Type B pancreatic cell (in vitro differentiated cells): ENCODE measurements around the gene CATSPERE. TPM values are rescaled to one million over a fixed set of nuclear protein-coding genes. Genes with fewer than 3 reads are reported as not detected.

Experiments
- DNase-seq: peaks from one replicate; pipeline ENCODE4 v3.0.0; 2021; ENCODE audit warnings: mixed read lengths; ENCODE audit not compliant: unreplicated experiment; ENCODE audit errors: extremely low spot score
- H3K27ac Mint-ChIP-seq: 2 replicates; pipeline ENCODE4 v1.8.0; 2021; ENCODE audit warnings: mild to moderate bottlenecking, mixed read lengths
- H3K27me3 Mint-ChIP-seq: 2 replicates; pipeline ENCODE4 v1.8.0; 2021; ENCODE audit warnings: mixed read lengths
- H3K36me3 Mint-ChIP-seq: 2 replicates; pipeline ENCODE4 v1.8.0; 2021; ENCODE audit warnings: mixed read lengths
- H3K4me1 Mint-ChIP-seq: one replicate; pipeline ENCODE4 v1.8.0; 2021; ENCODE audit warnings: mixed read lengths; ENCODE audit not compliant: unreplicated experiment
- H3K4me3 Mint-ChIP-seq: 2 replicates; pipeline ENCODE4 v1.8.0; 2021; ENCODE audit warnings: mild to moderate bottlenecking, mixed read lengths
- H3K9me3 Mint-ChIP-seq: 2 replicates; pipeline ENCODE4 v1.8.0; 2021; ENCODE audit warnings: mixed read lengths
- total RNA-seq: library from RNA; stranded (reverse); gene quantifications from 2 replicates; pipeline ENCODE4 v1.2.1, GENCODE V29; 2021; ENCODE audit warnings: low replicate concordance
- TF ChIP-seq, protein P1 (sequence below): fragments of 200-600 bp; sonication (generic); conservative IDR thresholded peaks from 2 replicates; pipeline ENCODE4 v1.5.0; 2021; ENCODE audit warnings: antibody characterized with exemption, mild to moderate bottlenecking

The CATSPERE gene
- total RNA-seq, 1 donor from 2014 or later: 1.1 TPM

GRCh38 chr1:244626709-244627108 is 165.6 kb downstream of the CATSPERE start:
- H3K9me3 Mint-ChIP-seq: peaks cover 9% of the 10 kb centered on the region
- no peaks in the 10 kb centered on the region for H3K36me3 Mint-ChIP-seq
- TF ChIP-seq, protein P1, sequence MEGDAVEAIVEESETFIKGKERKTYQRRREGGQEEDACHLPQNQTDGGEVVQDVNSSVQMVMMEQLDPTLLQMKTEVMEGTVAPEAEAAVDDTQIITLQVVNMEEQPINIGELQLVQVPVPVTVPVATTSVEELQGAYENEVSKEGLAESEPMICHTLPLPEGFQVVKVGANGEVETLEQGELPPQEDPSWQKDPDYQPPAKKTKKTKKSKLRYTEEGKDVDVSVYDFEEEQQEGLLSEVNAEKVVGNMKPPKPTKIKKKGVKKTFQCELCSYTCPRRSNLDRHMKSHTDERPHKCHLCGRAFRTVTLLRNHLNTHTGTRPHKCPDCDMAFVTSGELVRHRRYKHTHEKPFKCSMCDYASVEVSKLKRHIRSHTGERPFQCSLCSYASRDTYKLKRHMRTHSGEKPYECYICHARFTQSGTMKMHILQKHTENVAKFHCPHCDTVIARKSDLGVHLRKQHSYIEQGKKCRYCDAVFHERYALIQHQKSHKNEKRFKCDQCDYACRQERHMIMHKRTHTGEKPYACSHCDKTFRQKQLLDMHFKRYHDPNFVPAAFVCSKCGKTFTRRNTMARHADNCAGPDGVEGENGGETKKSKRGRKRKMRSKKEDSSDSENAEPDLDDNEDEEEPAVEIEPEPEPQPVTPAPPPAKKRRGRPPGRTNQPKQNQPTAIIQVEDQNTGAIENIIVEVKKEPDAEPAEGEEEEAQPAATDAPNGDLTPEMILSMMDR: no peak
- H3K27ac Mint-ChIP-seq: no peak overlapping the region
- no peaks in the 10 kb centered on the region for H3K27me3 Mint-ChIP-seq
- no peak for DNase-seq
- no peak overlapping the region for H3K4me3 Mint-ChIP-seq
- H3K4me1 Mint-ChIP-seq: no peaks in the 10 kb centered on the region

DNA sequence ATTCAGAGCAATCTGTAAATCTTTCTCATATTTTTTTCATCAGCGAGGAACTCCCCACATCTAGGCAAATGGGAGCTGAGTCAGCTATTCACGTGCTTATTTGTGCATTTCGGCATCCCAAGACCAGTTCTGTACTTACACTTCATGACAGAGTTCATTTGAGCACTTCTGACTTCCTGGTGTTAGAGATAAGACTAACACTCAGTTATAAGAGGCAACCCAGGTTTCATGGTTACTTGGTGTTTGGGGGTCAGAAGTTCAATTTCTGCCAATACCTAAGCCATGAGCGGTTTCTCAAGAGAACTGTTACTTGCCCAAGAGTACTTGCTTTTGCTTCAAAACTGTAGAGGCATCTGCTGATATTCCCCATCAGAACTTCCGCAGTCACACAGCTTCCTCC is 167.7 kb downstream of the CATSPERE start:
- Mint-ChIP-seq H3K4me1 (no peaks in the 10 kb centered on the region), H3K9me3 (peaks cover 9% of the 10 kb centered on the region), H3K4me3 (no peak overlapping the region), H3K36me3 (no peaks in the 10 kb centered on the region), H3K27ac (no peak overlapping the region), H3K27me3 (no peaks in the 10 kb centered on the region)
- DNase-seq: no peak
- TF ChIP-seq, protein P1: no peak

GRCh38 chr1:244633140-244633539 is 172.1 kb downstream of the CATSPERE start:
- no peaks in the 10 kb centered on the region for H3K4me1 Mint-ChIP-seq
- TF ChIP-seq, protein P1: no peak
- H3K9me3 Mint-ChIP-seq: no peaks in the 10 kb centered on the region
- H3K4me3 Mint-ChIP-seq: no peak overlapping the region
- no peaks in the 10 kb centered on the region for H3K36me3 Mint-ChIP-seq
- no peaks in the 10 kb centered on the region for H3K27me3 Mint-ChIP-seq
- no peak for DNase-seq
- H3K27ac Mint-ChIP-seq: no peak overlapping the region

GRCh38 chr1:244634546-244634945 is 173.5 kb downstream of the CATSPERE start:
- no peak overlapping the region for H3K4me3 Mint-ChIP-seq
- no peaks in the 10 kb centered on the region for H3K4me1 Mint-ChIP-seq
- H3K9me3 Mint-ChIP-seq: no peaks in the 10 kb centered on the region
- H3K27me3 Mint-ChIP-seq: no peaks in the 10 kb centered on the region
- TF ChIP-seq, protein P1: no peak
- H3K36me3 Mint-ChIP-seq: no peaks in the 10 kb centered on the region
- no peak overlapping the region for H3K27ac Mint-ChIP-seq
- no peak for DNase-seq

DNA sequence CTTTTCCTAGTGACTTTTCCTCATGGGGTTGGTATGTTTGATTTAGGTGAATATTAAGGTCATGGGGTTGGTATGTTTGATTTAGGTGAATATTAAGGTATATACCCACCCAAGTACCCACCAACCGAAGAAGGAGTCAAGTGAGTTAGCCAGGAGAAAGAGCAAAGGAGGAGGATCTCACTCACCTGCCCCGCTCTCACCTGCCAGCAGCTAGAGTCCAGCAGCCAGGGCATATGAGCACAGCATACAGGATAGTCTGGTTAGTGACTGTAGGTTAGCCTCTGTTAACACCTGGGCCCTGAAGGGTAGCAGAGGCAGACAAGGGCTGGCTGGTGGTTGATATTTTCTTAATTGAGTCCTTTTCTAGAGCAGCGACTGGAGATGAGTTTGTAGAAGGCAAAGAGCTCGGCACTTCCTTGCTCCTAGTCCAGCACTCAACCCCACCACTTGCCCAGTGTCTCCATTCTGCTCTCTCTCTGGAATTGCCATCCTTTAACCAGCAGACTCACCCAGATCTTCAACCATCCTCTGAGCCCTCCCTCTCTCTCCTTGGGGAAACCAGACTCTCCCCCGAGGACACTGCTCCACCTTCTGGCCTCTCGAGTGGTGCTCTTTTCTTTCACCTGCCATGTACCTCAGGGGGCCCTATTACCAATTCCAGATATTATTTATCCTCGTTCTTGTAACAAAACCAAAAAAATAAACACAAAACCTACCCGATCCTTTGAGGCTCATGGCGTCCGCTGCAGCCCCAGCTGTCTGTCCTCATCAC is 175.6 kb downstream of the CATSPERE start:
- H3K27me3 Mint-ChIP-seq: no peaks in the 10 kb centered on the region
- DNase-seq: no peak

More for the DNA sequence above, 175.6 kb downstream of the CATSPERE start:
- H3K36me3 Mint-ChIP-seq: no peaks in the 10 kb centered on the region
- H3K4me3 Mint-ChIP-seq: no peak overlapping the region
- no peak overlapping the region for H3K27ac Mint-ChIP-seq
- TF ChIP-seq, protein P1: no peak
- no peaks in the 10 kb centered on the region for H3K9me3 Mint-ChIP-seq
- no peaks in the 10 kb centered on the region for H3K4me1 Mint-ChIP-seq
